ENCODE results near the gene KIF1A.

The KIF1A gene

GRCh38 chr2:240796543-240797499 is 23.2 kb downstream of the KIF1A start:
- Histone ChIP-seq H3K9ac (ENCODE audit: low read depth, low read length, poor library complexity, severe bottlenecking) (no peak overlapping the region), H3K9me2 (replicated peaks; ENCODE audit: low read depth, low read length) (no peaks in the 10 kb centered on the region), H3K9me3 (ENCODE audit: insufficient read depth, low read depth, low read length) (no peaks in the 10 kb centered on the region), H3K4me3 (ENCODE audit: low read length, poor library complexity, severe bottlenecking) (peak overlapping the region; percentile 12), H3K4me1 (ENCODE audit: insufficient read depth, low read length, poor library complexity, severe bottlenecking) (peaks cover 9% of the 10 kb centered on the region), H3K27me3 (ENCODE audit: insufficient read depth, low read length, poor library complexity, severe bottlenecking) (no peaks in the 10 kb centered on the region), H3K4me2 (ENCODE audit: low read depth, low read length, poor library complexity, severe bottlenecking) (peak overlapping the region; percentile 55), H3F3A (ENCODE audit: low read depth) (no peaks in the 10 kb centered on the region), H3K79me2 (ENCODE audit: insufficient read depth, low read length) (no peaks in the 10 kb centered on the region), H2AFZ (ENCODE audit: low read length) (peak overlapping the region; percentile 14; the same call in 1 of the 2 replicates), H3K36me3 (ENCODE audit: insufficient read depth, low read length) (no peaks in the 10 kb centered on the region), H4K20me1 (ENCODE audit: insufficient read depth, low read length, poor library complexity, severe bottlenecking) (no peaks in the 10 kb centered on the region)
- no peak for TF ChIP-seq EZH2phosphoT487 (IDR thresholded peaks at IDR 0.05; ENCODE audit: borderline replicate concordance)
- TF ChIP-seq, protein P1, sequence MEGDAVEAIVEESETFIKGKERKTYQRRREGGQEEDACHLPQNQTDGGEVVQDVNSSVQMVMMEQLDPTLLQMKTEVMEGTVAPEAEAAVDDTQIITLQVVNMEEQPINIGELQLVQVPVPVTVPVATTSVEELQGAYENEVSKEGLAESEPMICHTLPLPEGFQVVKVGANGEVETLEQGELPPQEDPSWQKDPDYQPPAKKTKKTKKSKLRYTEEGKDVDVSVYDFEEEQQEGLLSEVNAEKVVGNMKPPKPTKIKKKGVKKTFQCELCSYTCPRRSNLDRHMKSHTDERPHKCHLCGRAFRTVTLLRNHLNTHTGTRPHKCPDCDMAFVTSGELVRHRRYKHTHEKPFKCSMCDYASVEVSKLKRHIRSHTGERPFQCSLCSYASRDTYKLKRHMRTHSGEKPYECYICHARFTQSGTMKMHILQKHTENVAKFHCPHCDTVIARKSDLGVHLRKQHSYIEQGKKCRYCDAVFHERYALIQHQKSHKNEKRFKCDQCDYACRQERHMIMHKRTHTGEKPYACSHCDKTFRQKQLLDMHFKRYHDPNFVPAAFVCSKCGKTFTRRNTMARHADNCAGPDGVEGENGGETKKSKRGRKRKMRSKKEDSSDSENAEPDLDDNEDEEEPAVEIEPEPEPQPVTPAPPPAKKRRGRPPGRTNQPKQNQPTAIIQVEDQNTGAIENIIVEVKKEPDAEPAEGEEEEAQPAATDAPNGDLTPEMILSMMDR (conservative IDR thresholded peaks at IDR 0.05; ENCODE audit: low read length), result no peak

DNA sequence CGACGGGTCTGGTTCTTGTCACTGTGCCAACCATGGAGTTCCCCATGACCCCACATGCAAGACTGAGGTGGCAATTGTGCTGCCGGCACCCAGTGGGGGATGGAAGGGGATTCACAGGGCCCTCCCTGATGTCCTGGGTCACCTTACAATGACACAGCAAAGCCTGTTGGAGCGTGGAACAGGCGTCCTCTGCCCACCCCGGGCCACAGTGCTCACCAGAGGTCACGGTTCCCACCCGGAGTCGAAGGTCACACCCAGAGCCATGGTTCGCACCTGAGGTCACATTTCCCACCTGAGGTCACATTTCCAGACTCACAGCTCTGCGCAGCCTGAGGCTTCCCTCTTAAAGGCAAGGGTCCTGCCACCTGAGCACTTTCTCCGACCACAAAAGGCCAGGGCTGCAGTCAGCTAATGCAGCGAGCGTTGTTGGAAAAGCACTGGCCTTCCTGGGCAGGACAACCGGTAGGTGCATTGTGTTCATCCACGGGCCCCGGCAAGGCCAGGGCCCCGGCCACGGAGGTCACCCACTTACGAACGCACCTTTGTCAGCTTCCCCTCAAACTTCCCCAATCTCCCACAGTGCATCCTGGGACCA is 24.0 kb downstream of the KIF1A start:
- no peaks in the 10 kb centered on the region for H3K79me2 ChIP-seq (ENCODE audit: insufficient read depth, low read length)

DNA sequence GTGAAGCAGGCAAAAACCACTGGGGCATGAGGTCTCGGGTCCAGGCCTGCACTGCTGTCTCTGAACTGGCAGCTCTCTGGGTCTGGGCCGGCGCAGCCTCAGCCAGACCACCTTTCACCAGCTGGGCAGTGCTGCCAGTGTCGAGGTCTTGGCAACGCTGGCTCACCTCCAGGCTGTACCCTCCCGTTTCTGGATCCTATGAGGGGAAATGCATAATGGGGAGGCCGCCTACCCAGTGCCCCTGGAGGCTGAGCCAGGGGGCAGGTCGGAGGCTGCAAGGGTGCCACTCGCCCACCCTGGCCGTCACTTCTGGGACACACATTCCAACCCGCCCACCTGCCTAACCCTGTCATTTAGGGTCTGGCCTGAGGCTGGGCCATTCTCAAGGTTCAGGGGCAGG is 24.6 kb downstream of the KIF1A start:
- H2AFZ ChIP-seq (ENCODE audit: low read length), result no peak overlapping the region
- no peak overlapping the region for H3K4me3 ChIP-seq (ENCODE audit: low read length, poor library complexity, severe bottlenecking)
- no peaks in the 10 kb centered on the region for H4K20me1 ChIP-seq (ENCODE audit: insufficient read depth, low read length, poor library complexity, severe bottlenecking)
- H3K4me1 ChIP-seq (ENCODE audit: insufficient read depth, low read length, poor library complexity, severe bottlenecking), result peaks cover 9% of the 10 kb centered on the region
- TF ChIP-seq, protein P1 (conservative IDR thresholded peaks at IDR 0.05; ENCODE audit: low read length), result no peak
- TF ChIP-seq EZH2phosphoT487 (IDR thresholded peaks at IDR 0.05; ENCODE audit: borderline replicate concordance), result no peak
- H3F3A ChIP-seq (ENCODE audit: low read depth), result no peaks in the 10 kb centered on the region
- no peaks in the 10 kb centered on the region for H3K9me3 ChIP-seq (ENCODE audit: insufficient read depth, low read depth, low read length)
- H3K9me2 ChIP-seq (replicated peaks; ENCODE audit: low read depth, low read length), result no peaks in the 10 kb centered on the region
- H3K36me3 ChIP-seq (ENCODE audit: insufficient read depth, low read length), result no peaks in the 10 kb centered on the region
- no peak overlapping the region for H3K4me2 ChIP-seq (ENCODE audit: low read depth, low read length, poor library complexity, severe bottlenecking)
- H3K27me3 ChIP-seq (ENCODE audit: insufficient read depth, low read length, poor library complexity, severe bottlenecking), result no peaks in the 10 kb centered on the region
- no peaks in the 10 kb centered on the region for H3K79me2 ChIP-seq (ENCODE audit: insufficient read depth, low read length)
- no peak overlapping the region for H3K9ac ChIP-seq (ENCODE audit: low read depth, low read length, poor library complexity, severe bottlenecking)

More for the DNA sequence above, 24.0 kb downstream of the KIF1A start:
- Histone ChIP-seq H3F3A (ENCODE audit: low read depth) (no peaks in the 10 kb centered on the region), H3K9me2 (replicated peaks; ENCODE audit: low read depth, low read length) (no peaks in the 10 kb centered on the region), H4K20me1 (ENCODE audit: insufficient read depth, low read length, poor library complexity, severe bottlenecking) (no peaks in the 10 kb centered on the region), H3K4me2 (ENCODE audit: low read depth, low read length, poor library complexity, severe bottlenecking) (peak overlapping the region; percentile 55), H3K4me1 (ENCODE audit: insufficient read depth, low read length, poor library complexity, severe bottlenecking) (peaks cover 9% of the 10 kb centered on the region), H3K27me3 (ENCODE audit: insufficient read depth, low read length, poor library complexity, severe bottlenecking) (no peaks in the 10 kb centered on the region), H3K4me3 (ENCODE audit: low read length, poor library complexity, severe bottlenecking) (no peak overlapping the region), H3K9ac (ENCODE audit: low read depth, low read length, poor library complexity, severe bottlenecking) (no peak overlapping the region), H2AFZ (ENCODE audit: low read length) (no peak overlapping the region), H3K9me3 (ENCODE audit: insufficient read depth, low read depth, low read length) (no peaks in the 10 kb centered on the region), H3K36me3 (ENCODE audit: insufficient read depth, low read length) (no peaks in the 10 kb centered on the region)
- TF ChIP-seq EZH2phosphoT487 (IDR thresholded peaks at IDR 0.05; ENCODE audit: borderline replicate concordance), result no peak
- TF ChIP-seq, protein P1 (conservative IDR thresholded peaks at IDR 0.05; ENCODE audit: low read length), result no peak
